HG03442 (cell line): ENCODE results near the gene MAN1C1.

Experiments
- ATAC-seq: cut with Tn5 transposase; IDR thresholded peaks from one replicate; pipeline ENCODE4 v1.9.1; 2021; ENCODE audit warnings: mild to moderate bottlenecking, moderate library complexity; ENCODE audit not compliant: unreplicated experiment

Gene MAN1C1

DNA sequence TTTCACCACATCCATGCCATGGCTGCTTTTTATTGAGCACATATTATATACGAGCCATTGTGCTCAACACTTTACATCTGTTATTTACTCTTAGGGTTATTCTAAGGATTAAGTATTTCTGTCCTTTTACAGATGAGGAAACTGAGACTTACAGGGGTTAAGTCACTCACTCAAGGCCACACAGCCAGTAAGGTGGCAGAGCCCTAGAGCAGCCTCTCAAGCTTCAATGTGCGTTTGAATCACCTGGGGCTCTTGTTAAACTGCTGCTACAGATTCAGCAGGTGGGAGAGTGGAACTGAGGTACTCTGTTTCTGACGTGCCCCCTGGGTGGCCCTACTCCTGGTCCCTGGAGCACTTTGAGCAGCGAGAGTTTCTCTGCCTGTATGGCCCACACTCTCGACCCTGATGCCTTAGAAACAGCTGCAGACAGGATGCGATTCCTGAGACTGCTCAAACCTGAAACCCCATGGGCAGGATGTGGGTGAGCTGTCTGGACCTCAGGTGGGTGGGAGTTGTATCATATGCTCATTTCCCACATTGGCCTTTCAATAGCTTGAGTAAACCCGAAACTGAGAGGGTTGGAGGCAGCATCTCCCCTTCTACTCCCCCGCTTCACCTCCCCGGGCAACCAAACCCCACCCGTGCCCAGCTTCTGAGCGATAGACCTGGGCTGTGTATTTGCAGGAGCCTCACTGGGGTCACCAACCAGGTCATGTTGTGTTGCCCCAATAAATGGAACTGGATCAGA, 59.3 kb downstream of the MAN1C1 start:
- ATAC-seq = peak; percentile 91

DNA sequence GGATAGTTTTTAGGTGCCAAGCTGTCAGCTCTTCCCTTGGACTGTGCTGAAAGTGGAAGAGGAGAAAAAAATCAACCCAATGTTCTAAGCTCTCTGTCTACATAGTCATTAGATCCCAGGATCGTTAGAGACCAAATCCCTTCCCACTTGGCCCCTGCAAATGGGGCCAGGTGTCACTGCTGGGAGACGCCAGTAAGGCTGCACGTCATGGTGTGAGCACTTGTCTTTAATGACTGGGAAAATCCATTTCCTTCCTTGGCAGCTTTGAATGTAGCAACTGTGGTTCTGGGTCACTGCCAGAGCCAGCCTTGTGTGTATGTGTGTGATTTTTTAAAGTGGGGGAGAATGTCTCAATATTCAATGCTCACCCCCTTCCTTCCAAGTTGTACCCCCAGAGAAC, 59.9 kb downstream of the MAN1C1 start:
- peak; percentile 8 for ATAC-seq

DNA sequence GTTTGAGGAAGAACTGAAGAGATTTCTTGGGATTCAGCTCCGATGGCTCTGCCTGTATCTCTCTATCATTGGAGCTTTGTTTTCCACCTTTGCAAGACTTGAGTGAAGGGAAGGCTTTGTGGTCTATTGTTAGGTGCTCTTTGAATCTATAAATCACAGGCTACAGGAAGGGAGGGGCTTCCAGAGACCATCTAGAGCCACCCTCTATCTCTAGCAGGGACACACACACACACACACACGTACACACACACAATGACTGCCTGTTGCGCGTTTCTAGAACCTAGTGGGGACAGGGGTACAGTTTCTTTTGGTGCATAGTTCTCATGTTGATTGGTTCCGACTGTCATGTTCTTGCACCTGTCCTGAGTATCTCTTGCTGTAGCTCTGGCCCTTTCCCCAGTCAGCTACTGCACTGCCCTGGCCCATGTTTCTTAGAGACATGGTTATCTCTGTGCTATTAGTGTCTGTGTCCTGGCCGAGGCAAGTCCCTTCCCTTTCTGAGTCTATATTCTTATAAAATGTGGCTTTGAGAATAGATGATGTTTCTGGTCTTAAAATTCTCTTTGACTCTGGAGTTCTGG, 60.7 kb downstream of the MAN1C1 start:
- no peak for ATAC-seq

DNA sequence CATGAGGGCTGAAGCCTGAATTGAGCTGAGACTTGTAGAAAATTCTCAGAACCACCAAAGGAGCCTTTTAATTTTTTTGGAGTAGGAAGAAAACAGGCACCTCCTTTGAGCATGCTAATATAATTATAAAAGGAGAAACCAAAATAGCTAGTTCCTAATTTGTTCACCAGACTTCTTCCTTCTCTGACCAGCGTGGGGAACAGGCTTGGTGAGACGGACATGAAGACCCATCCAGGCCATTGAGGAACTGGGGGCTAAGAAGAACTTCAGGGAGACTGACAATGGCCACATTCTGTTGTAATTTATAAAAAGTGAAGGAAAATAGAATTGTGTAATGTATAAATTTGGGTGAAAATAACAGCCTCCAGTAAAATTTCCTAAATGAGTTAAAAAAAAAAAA, 62.6 kb downstream of the MAN1C1 start:
- ATAC-seq = no peak

DNA sequence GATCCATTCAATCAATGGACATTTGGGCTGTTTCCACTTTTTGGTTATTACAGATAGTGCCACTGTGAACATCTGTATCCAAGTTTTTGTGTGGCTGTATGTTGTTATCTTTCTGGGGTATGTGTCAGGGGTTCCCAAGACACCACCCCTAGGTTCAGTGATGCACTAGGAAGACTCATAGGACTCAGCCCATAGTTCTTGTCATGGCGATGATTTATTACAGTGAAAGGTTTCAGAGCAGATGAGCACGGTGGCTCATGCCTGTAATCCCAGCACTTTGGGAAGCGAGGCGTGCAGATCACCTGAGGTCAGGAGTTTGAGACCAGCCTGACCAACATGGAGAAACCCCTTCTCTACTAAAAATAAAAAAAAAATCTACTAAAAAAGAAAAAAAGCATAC, 64.1 kb downstream of the MAN1C1 start:
- no peak for ATAC-seq

DNA sequence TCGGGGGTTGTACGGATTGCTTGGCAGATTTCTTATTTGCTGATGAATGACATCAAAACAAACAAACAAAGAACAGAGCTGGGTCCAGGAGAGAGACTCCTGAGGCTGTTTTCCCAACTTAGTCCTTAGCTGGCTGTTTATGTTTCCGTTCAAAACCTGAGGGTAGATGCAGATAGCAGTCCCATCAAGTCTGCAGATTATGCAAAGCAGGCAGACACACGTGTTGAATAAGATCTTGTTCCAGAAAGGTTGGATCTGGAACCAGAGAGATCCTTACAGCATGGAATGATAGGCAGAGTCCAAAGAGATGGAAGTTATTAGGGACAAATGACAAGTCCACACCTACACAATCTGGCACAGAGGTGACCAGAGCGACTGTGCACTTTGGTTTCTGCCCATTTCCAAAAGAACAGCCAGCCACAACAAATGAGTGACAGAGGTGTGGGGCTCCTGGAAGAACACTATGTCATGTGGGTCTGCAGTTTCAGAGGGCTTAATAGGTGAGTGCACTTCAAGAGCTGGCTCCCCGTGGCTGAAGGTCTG, 65.5 kb downstream of the MAN1C1 start:
- no peak for ATAC-seq

DNA sequence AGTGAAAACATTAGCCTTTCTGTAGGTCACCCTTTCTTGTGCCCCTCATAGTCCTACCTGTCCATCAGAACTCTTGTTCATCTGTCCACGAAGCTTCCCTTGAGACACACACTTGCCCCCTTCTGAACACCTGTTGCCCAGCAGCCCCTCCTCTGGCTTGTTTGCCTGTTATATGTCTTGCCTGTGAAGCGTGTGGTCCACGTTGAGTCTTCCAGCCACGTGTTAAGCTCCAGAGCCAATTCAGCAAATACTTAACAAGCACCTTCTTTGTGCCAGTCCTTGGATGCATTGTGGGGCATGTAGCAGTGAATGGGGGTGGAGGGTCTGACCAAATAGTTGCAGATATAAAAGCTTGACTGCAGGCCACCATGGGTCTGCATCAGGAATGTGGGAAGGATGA, 66.6 kb downstream of the MAN1C1 start:
- ATAC-seq = no peak

DNA sequence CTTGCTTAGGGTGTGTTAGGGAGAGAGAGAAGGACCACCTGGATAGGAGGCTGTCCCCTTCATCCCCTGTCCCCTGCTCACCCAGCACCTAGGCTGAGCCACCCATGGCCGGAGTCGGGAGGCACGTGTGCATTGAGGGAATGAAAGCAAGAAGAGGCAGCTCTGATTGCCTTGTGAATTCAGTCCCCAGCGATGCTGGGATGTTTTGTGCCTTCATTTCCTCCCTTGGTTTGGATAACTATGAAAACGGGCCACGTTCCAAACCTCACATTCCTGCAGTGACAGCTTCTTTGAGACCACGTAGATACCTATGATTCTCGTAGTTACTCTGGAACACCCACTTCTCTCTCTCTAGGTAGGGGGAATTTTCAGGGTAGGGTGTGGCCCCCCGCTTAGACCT, 67.1 kb downstream of the MAN1C1 start:
- ATAC-seq = no peak

DNA sequence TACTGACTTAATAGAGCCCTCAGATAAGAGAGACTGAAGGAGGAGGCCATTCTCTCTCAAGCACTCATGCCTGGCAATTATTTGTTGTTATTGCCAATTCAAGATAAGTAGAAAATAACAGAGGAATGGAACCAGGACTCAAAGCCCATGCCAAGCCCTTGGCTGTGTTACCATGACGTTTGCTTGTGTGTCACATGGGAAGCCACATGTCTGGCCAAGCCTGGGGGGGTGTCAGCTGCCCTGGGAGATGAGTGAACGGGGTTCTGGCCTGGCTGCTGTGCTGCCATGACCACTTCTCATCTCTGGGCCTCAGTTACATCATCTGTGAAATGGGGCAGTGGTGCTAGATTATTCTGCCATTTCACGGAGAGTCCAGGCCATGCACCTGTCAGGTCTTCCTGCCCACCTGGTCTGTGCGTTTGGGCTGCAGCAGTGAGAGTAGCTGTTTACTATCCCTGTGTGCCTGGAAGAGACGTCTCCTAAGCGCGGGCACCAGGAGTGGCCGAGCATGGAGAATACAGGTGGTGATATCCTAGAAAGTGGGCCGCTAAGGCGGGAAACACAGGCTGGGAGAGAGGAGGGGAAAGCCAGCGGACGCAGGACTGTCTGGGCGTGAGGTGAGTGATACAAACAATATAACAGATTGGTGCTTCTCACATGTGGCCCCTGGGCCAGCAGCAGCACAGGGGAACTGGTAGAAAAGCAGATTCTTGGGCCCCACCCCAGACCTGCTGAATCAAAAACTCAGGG, 67.8 kb downstream of the MAN1C1 start:
- ATAC-seq = no peak

DNA sequence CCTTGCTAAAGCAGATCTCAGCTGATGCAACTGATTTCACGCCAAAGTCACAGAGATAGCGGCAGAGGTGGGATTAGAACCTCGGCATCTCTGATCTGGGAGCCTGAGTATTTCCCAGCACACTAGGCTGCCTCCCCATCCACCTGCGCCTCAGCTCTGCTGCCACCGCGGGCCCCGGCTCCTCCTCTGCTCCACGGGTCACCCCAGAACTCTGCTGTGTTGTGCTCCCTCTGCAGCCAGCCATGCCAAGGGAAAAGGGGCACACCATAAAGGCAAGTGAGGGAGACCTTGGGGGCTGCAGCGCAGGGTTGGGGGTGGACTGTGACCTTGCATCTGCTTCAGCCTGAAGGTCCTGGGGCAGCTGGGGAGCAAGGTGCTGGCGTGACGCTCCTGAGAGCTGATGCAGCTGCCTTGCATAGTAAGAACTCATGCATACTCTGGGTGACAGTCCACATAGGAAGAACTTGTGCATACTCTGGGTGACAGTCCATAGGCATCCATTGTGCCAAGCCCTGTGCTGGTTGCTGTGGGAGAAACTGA, 68.7 kb downstream of the MAN1C1 start:
- ATAC-seq = no peak

DNA sequence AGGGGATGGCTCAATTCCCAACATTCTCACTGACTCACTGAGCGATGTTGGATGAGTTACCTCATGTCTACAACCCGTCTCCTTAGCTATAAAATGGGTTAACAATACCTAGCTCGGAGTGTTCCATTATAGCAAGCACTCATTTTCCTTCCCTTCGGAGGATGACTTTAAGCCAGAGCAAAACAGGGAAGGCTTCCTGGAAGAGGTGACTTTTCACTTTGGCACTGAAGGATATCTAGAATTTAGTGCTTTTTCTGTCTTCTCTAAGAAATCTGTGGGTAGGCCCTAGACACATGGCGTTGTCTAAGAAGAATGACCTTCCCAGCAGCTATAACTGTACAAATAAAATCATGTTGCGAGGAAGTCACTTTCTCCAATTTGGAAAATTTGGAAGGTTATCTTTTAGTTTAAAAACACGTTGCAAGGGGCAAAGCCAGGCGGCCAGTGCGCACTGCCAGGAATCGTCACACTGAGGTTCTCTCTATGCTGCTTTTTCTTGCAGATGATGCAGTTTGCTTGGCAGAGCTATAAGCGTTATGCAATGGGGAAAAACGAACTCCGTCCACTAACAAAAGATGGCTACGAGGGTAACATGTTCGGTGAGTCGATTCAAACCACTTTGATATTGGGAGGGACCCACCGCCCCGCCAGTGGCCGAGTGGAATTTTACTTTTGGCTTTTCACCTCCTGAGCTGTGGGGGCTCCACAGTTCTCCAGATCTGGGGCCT, 69.5 kb downstream of the MAN1C1 start:
- ATAC-seq = no peak

DNA sequence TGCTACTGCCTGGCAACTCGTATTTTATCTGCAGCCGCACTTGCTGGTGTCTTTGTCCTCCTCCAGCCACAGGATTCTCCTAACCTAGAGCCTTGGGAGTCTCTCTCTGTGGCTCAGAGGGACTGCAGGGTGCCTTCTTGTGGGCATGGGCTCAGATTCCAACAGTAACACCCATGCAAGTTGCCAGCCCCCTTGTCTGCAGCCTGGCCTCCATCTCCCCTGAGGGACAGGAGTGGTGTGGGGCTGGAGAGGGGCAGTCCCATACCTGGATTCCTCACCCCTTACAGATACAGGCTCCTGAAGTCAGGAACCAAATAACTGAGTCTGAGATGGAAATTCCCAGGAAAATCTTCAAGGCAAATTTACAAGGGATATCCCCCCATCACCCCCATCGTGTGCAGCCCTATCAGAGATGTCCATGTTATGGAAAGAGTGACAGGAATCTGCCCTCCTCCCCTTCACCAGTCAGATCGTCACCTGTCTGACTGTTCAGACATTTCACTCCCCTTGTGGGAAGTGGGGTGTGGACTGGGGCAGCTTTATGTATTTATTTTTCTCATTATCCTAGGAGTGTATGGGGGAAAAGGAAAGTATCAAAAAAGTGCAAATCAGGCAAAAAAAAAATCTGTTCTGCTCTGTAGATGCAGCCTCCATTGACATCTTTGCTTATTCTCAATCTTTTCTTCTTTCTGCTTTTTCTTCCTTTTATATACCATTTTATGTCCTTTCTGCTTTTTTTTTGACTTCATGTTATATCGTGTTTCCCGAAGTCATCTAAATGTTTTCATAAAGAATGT, 70.8 kb downstream of the MAN1C1 start:
- ATAC-seq = no peak

DNA sequence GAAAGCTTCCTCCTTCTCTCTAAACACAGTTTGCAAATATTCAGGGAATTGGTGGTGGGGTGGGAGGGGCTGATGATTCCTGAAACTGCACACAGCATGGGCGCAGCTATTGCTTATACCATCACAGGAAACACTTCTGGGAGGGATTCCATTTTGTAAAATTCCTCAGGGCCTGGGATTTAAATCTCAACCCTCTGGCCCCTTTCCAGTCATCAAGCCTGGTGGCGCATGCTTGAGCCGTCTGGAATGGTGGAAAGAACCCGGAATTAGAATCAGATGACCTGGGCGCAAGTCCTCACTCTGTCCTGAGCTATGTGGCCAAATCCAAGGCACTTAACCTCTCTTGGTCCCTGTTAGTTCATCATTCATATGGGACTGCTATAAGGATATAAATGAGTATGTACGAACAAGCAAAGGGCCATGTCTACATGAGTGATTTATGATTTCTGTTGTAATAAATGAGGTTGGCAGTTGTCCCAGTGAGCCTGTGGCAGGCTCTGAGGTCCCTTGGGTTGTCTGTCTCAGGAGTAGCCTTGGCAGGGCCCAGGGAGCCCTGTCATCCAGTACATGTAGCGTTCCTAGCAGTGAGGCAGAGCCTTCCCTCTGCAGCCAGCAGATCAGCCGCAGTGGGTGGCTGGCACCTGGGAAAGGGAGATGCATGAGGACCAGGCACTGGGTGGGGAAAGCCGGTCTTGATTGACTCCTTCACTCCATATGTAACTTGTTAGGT, 72.0 kb downstream of the MAN1C1 start:
- no peak for ATAC-seq

DNA sequence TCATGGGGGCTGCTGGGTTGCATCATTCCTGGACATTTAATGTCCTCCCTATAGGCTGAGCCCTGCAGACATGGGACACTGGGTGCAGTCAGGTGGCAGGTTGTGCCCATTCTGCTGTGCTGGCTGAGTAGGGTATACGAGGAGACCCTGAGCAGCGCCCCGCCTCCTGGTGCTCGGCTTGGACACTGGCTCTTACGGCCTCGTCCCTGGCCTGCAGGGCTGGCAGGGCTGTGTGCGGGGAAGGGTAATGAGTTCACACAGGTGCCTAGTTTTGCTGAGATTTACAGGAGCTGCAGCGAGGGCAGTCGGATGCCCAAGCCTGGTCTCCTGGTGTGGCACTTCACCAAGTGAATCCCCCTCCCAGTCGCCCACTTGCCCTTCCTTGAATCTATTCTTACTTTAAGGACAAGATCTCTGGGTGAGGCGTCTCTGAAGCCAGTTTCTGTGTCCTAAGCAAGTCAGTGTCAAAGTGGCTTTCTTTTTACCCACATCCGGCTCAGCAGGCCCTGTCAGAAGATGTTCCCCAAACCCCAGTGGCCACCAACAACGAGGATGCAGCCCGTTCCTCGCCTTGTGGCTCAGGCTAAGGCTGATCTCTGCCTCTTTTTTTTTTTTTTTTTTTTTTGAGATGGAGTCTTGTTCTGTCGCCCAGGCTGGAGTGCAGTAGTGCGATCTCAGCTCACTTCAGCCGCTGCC, 73.2 kb downstream of the MAN1C1 start:
- ATAC-seq = no peak

DNA sequence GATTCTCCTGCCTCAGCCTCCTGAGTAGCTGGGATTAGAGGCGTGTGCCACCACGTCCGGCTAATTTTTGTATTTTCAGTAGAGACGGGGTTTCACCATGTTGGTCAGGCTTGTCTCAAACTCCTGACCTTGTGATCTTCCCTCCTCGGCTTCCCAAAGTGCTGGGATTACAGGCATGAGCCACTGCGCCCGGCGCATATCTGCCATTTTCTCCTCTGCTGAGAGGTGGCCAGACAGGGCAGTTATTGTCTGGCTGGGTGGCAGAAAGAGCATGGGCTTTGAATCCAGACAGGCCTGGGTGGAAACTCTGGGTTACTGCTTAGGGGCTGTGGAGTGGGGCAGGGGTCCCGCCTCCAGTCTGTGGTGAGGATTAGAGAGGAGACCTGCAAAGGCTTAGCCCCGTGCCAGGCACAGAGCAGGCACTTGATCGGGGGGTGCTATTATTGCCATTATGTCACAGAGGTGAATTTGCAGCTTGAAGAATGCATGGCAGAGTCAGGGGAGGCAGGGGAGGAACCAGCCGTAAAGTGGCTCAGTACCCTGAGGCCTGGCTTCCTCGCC, 73.9 kb downstream of the MAN1C1 start:
- ATAC-seq = no peak

DNA sequence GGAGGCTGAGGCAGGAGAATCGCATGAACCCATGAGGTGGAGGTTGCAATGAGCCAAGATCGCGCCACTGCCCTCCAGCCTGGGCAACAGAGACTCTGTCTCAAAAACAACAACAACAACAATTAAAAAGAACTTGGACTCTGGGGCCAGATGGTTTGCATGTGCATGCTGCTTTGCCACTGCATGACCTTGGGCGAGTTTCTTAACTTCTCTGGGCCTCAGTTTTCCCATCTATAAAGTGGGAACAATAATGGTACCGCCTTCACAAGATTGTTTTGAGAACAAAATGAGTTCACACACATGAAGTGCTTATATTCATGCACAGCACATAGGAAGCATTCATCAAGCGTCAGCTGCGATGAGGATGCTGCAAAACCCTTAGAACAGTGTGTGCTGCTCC, 74.6 kb downstream of the MAN1C1 start:
- ATAC-seq = no peak

DNA sequence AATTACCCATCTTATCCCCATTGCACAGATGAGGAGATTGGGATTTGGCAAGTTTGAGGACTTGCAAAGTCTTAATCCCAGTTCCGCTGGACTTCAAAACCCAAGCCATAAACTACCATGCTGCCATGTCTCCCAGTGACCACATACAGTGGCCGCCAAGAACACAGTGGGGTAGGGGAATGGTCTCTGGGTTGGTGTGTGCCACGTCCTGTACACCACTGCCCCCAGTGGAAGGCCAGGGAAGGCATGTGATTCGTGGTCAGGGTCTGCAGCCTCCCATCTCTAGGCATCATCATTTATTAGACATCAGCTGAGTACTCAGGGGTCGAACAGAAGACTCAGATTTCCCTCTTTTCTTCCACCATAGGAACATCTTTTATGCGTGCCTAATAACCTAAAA, 76.0 kb downstream of the MAN1C1 start:
- no peak for ATAC-seq

DNA sequence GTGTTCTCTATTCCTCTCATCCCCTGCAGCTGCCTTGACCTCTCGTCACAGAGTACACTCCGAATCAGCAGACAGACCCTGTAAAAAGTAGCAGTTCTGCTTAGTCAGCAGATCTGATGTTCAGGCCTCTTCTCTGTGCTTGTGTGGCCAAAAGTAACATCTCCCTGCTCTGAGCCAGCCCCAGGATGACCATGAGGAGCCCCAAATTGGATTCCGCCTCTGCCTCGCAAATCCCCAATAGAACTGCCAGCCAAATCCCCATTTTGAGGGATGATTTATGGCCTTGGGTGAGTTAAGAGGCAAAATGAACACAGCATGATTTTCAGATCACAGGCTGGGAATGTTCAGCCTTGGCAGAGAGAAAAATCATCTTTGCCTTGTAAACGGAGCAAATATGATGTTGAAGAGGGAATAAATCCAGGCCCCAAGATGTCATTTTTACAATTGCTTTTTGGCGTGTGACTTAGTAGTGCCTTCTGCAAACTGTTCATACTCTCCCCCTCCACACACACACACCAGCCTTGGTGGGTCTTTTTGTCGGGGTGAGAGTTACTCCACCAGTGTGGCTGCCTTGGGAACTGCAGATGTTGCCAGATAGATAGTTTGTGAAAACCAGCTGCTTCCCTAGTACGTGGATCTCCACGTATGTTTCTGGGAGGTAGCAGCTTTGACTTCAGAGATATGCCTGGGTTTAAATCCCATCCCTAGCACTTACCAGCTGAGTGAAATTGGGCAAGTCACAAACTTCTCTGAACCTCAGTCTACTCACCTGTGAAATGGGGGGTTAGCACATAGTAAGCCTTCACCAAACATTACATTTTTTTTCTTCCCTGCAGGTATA, 77.8 kb downstream of the MAN1C1 start:
- no peak for ATAC-seq
